PC-9 (cell line): Measurements from ENCODE around the gene SLC6A20. TPM values are rescaled to one million over a fixed set of nuclear protein-coding genes. Genes with fewer than 3 reads are reported as not detected.

Source experiments
- BruUV-seq: library from RNA; stranded (reverse); fragments of 400-500 nt; replicated peaks from 2 replicates; lab custom pipeline; 2021; lab: Mats Ljungman, UMichigan
- CTCF ChIA-PET: fragments of 300-600 bp; sonication (Branson Sonifier 250); formaldehyde crosslinking; loops from one replicate; lab custom pipeline; 2022; ENCODE audit warnings: antibody characterized with exemption; lab: Charles Lee
- POLR2A ChIA-PET: fragments of 300-600 bp; sonication (Branson Sonifier 250); formaldehyde crosslinking; loops from one replicate; lab custom pipeline; 2022; ENCODE audit warnings: antibody characterized with exemption; ENCODE audit not compliant: unreplicated experiment; lab: Charles Lee
- DNase-seq, 2 experiments: peaks; one replicate each; pipeline versions ENCODE4 v3.0.0 to v3.0.0-alpha.2; 2015 to 2022; ENCODE audit warnings: mixed read lengths in 1 of 2
- H2AFZ ChIP-seq: fragments of 200-600 bp; sonication (generic); 2 replicates; pipeline ENCODE4 v1.8.1; 2017; ENCODE audit warnings: antibody characterized with exemption
- H3F3A ChIP-seq: fragments of 200-600 bp; sonication (generic); 2 replicates; pipeline ENCODE4 v1.8.1; 2017; ENCODE audit warnings: antibody characterized with exemption, mild to moderate bottlenecking, low read depth; ENCODE audit not compliant: insufficient read depth
- H3K27ac ChIP-seq: fragments of 200-600 bp; sonication (generic); 2 replicates; pipeline ENCODE4 v1.6.1; 2016; ENCODE audit warnings: mixed run types
- H3K27me3 ChIP-seq: fragments of 200-600 bp; sonication (generic); 2 replicates; pipeline ENCODE4 v1.6.1; 2016; ENCODE audit warnings: low read depth, mixed run types; ENCODE audit not compliant: insufficient read depth
- H3K36me3 ChIP-seq: fragments of 200-600 bp; sonication (generic); 2 replicates; pipeline ENCODE4 v1.6.1; 2016; ENCODE audit warnings: low read depth, mixed run types
- H3K4me1 ChIP-seq: fragments of 200-600 bp; sonication (generic); replicated peaks from 2 replicates; pipeline ENCODE4 v1.6.1; 2016; ENCODE audit warnings: mixed run types; ENCODE audit not compliant: insufficient read depth
- H3K4me2 ChIP-seq: fragments of 200-600 bp; sonication (generic); 2 replicates; pipeline ENCODE4 v1.6.1; 2017; ENCODE audit warnings: mixed run types
- H3K4me3 ChIP-seq: fragments of 200-600 bp; sonication (generic); 2 replicates; pipeline ENCODE4 v1.6.1; 2016; ENCODE audit warnings: mixed run types
- H3K79me2 ChIP-seq: fragments of 200-600 bp; sonication (generic); 2 replicates; pipeline ENCODE4 v1.6.1; 2017; ENCODE audit warnings: low read depth, mixed run types
- H3K9me2 ChIP-seq: fragments of 200-600 bp; sonication (generic); 2 replicates; pipeline ENCODE4 v1.8.1; 2017; ENCODE audit warnings: mild to moderate bottlenecking; ENCODE audit not compliant: insufficient read depth
- H3K9me3 ChIP-seq: fragments of 200-600 bp; sonication (generic); 2 replicates; pipeline ENCODE4 v1.8.1; 2016; ENCODE audit warnings: low read depth; ENCODE audit not compliant: insufficient read depth
- H4K20me1 ChIP-seq: fragments of 200-600 bp; sonication (generic); 2 replicates; pipeline ENCODE4 v1.8.1; 2017; ENCODE audit not compliant: insufficient read depth
- EZH2 ChIP-seq: fragments of 200-600 bp; sonication (generic); IDR thresholded peaks from 2 replicates; pipeline ENCODE4 v1.8.0; 2017; ENCODE audit warnings: antibody characterized with exemption, low read depth
- intact Hi-C: fragments of 100-400 bp; cut with micrococcal nuclease; formaldehyde crosslinking; loops from one replicate; pipeline ENCODE4 v1.10.0; 2022; ENCODE audit not compliant: unreplicated experiment
- total RNA-seq: library from RNA; stranded (reverse); gene quantifications from 2 replicates; pipeline ENCODE4 v1.2.3, GENCODE V29; 2021
- TF ChIP-seq, protein P1 (sequence below): fragments of 200-600 bp; sonication (generic); conservative IDR thresholded peaks from 2 replicates; pipeline ENCODE4 v1.6.1; 2017; ENCODE audit warnings: mixed run types, antibody characterized with exemption, mild to moderate bottlenecking, moderate library complexity

SLC6A20 gene
- total RNA-seq, 1 experiment from 2014 or later: not detected

DNA sequence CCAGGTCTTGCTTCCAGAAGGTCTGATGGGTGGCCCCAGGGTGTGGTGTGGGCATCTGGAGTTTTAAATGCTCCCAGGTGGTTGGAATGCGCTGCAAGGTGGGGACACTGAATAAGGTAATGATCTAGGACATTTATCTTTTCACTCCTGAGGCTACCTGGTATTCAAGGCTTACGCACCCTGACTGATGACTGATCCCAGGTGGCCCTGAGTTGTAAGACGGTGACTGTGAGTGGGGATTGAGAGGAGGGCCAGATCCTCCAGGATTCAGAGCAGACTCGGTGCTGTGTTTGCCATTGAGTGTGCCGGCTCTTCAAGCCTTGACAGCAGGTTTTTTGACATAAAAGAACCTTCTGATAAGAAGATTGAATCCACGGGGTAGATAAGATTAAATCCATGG, 40.3 kb downstream of the SLC6A20 start:
- H3K27ac ChIP-seq: no peak overlapping the region
- H3K4me2 ChIP-seq: no peak overlapping the region
- no peaks in the 10 kb centered on the region for H3F3A ChIP-seq
- DNase-seq: no peak
- ChIA-PET CTCF (no interaction called here), POLR2A (no interaction called here)
- H2AFZ ChIP-seq: no peak overlapping the region
- H3K36me3 ChIP-seq: no peaks in the 10 kb centered on the region
- H3K9me3 ChIP-seq: no peaks in the 10 kb centered on the region
- no peaks in the 10 kb centered on the region for H3K27me3 ChIP-seq
- H3K9me2 ChIP-seq: no peaks in the 10 kb centered on the region
- H3K4me1 ChIP-seq: no peaks in the 10 kb centered on the region
- TF ChIP-seq, protein P1, sequence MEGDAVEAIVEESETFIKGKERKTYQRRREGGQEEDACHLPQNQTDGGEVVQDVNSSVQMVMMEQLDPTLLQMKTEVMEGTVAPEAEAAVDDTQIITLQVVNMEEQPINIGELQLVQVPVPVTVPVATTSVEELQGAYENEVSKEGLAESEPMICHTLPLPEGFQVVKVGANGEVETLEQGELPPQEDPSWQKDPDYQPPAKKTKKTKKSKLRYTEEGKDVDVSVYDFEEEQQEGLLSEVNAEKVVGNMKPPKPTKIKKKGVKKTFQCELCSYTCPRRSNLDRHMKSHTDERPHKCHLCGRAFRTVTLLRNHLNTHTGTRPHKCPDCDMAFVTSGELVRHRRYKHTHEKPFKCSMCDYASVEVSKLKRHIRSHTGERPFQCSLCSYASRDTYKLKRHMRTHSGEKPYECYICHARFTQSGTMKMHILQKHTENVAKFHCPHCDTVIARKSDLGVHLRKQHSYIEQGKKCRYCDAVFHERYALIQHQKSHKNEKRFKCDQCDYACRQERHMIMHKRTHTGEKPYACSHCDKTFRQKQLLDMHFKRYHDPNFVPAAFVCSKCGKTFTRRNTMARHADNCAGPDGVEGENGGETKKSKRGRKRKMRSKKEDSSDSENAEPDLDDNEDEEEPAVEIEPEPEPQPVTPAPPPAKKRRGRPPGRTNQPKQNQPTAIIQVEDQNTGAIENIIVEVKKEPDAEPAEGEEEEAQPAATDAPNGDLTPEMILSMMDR: no peak
- no peak for TF ChIP-seq EZH2
- H4K20me1 ChIP-seq: no peaks in the 10 kb centered on the region
- no peak overlapping the region for H3K4me3 ChIP-seq
- BruUV-seq: no TSS peak
- no peaks in the 10 kb centered on the region for H3K79me2 ChIP-seq
- intact Hi-C loops: no loop called here

DNA sequence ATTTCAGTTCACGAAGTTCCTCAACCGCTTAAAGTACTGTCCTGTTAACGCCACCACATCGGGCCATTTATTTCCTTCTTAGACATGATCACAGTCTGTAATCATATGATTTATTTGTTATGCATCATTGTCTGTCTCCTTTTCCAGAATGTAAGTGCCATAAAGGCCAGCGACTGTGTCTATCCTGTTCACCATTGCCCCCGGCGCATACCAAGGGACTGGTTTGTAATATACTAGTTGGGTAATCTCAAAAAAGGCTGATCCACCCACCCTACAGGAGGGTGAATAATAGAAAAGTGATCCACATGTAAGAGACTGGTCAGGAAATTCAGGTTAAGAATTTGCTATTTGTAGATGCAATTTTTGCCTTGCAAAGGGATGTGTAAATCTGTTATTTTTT, 41.9 kb downstream of the SLC6A20 start:
- Histone ChIP-seq H3K9me2 (no peaks in the 10 kb centered on the region), H3K36me3 (no peaks in the 10 kb centered on the region), H3K79me2 (no peaks in the 10 kb centered on the region), H2AFZ (no peak overlapping the region), H3K4me1 (no peaks in the 10 kb centered on the region), H3F3A (no peaks in the 10 kb centered on the region), H3K4me2 (no peak overlapping the region), H3K4me3 (no peak overlapping the region), H4K20me1 (no peaks in the 10 kb centered on the region), H3K27ac (no peak overlapping the region), H3K27me3 (no peaks in the 10 kb centered on the region), H3K9me3 (no peaks in the 10 kb centered on the region)
- BruUV-seq: no TSS peak
- CTCF ChIA-PET: no interaction called here
- DNase-seq: no peak
- no peak for TF ChIP-seq EZH2
- TF ChIP-seq, protein P1: no peak
- intact Hi-C loops: no loop called here
- POLR2A ChIA-PET: no interaction called here

DNA sequence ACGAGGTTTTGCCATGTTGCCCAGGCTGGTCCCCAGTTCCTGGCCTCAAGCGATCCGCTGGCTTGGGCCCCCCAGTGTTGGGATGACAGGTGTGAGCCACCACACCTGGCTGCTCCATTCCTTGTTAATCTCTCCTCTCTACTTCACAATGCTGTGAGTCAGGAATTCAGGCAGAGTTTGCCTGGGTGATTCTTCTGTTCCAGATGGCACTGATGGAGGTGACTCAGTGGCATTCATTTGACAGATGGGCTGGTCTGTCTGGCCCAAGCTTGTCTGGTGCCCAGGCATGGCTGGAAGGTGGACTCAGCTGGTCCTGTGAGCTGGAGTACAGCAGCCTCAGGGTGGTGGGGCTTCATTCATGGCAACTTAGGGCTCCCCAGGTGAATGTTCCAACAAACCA, 43.2 kb downstream of the SLC6A20 start:
- H3K9me2 ChIP-seq: no peaks in the 10 kb centered on the region
- H3K4me3 ChIP-seq: no peak overlapping the region
- DNase-seq: no peak
- H3K4me2 ChIP-seq: no peak overlapping the region
- TF ChIP-seq EZH2: no peak
- TF ChIP-seq, protein P1: no peak
- intact Hi-C loops: no loop called here
- H3F3A ChIP-seq: no peaks in the 10 kb centered on the region
- no TSS peak for BruUV-seq
- CTCF ChIA-PET: no interaction called here
- H3K27me3 ChIP-seq: no peaks in the 10 kb centered on the region
- H4K20me1 ChIP-seq: no peaks in the 10 kb centered on the region
- no peaks in the 10 kb centered on the region for H3K9me3 ChIP-seq
- H3K4me1 ChIP-seq: no peaks in the 10 kb centered on the region
- H3K27ac ChIP-seq: no peak overlapping the region
- H3K36me3 ChIP-seq: no peaks in the 10 kb centered on the region
- no peak overlapping the region for H2AFZ ChIP-seq
- H3K79me2 ChIP-seq: no peaks in the 10 kb centered on the region
- POLR2A ChIA-PET: no interaction called here
